Prostate gland (tissue), 2 donors: ENCODE data around the gene C3orf70. TPM values are rescaled to one million over a fixed set of nuclear protein-coding genes. Genes with fewer than 3 reads are reported as not detected.

Source experiments
- DNase-seq: peaks from one replicate; pipeline ENCODE4 v3.0.0-alpha.2; 2019; ENCODE audit warnings: low spot score
- H3K27ac ChIP-seq, 2 donors: fragments of 200-600 bp; sonication (generic); 2 replicates each; pipeline ENCODE4 v1.5.1; 2017 to 2019
- H3K27me3 ChIP-seq: fragments of 200-600 bp; sonication (generic); replicated peaks from 2 replicates; pipeline ENCODE4 v1.5.1; 2019; ENCODE audit not compliant: insufficient read depth
- H3K36me3 ChIP-seq, 2 donors: fragments of 200-600 bp; sonication (generic); 1 replicate in 1 of 2; 2 replicates in 1 of 2; pipeline versions ENCODE4 v1.5.1 to v1.8.1; 2017 to 2019
- H3K4me1 ChIP-seq: fragments of 200-600 bp; sonication (generic); replicated peaks from 2 replicates; pipeline ENCODE4 v1.5.1; 2019
- H3K4me3 ChIP-seq, 2 donors: fragments of 200-600 bp; sonication (generic); 2 replicates each; pipeline ENCODE4 v1.5.1; 2017 to 2019
- H3K9me3 ChIP-seq: fragments of 200-600 bp; sonication (generic); 2 replicates; pipeline ENCODE4 v1.5.1; 2017
- POLR2A ChIP-seq: fragments of 450-650 bp; IDR thresholded peaks from one replicate; pipeline ENCODE4 v1.6.1; 2016; ENCODE audit warnings: antibody characterized with exemption, mild to moderate bottlenecking
- POLR2AphosphoS5 ChIP-seq: sonication (generic); formaldehyde crosslinking; IDR thresholded peaks from one replicate; pipeline ENCODE4 v1.6.1; 2017; ENCODE audit warnings: antibody characterized with exemption
- WGBS: methylation state at CpG from one replicate; pipeline ENCODE4 v1.1.5; 2018; 5-methylcytosine and 5-hydroxymethylcytosine counted together
- intact Hi-C: fragments of 100-400 bp; cut with DNase I; formaldehyde crosslinking; loops from one replicate; pipeline ENCODE4 v1.14.2; 2022
- total RNA-seq, 2 donors: library from RNA; depleted of rRNA; stranded (reverse); fragments of >200 nt; gene quantifications; one replicate each; pipeline ENCODE4 v1.1.0, GENCODE V29; 2016
- TF ChIP-seq, protein P1 (sequence below), 4 experiments: fragments of 200-600 bp in 2 of 4; fragments of 450-650 bp in 2 of 4; sonication (generic) in 2 of 4; IDR thresholded peaks; 1 replicate in 3 of 4; 2 replicates in 1 of 4; pipeline ENCODE4 v1.5.1; 2016 to 2019; ENCODE audit warnings: antibody characterized with exemption in 4 of 4, mild to moderate bottlenecking in 2 of 4, moderate library complexity in 2 of 4

The C3orf70 gene
- total RNA-seq, 2 donors from 2014 or later: 5.7 to 21.2 TPM

GRCh38 chr3:185089343-185089742 is 63.5 kb downstream of the C3orf70 start:
- intact Hi-C loops: loop anchor here (5.0 kb wide), 1 partner anchor 88 kb away; no protein-coding TSS in a partner anchor

GRCh38 chr3:185087419-185087818 is 65.4 kb downstream of the C3orf70 start:
- intact Hi-C loops: loop anchor here (5.0 kb wide), 1 partner anchor 90 kb away; no protein-coding TSS in a partner anchor
- H3K27ac ChIP-seq: no peak overlapping the region
- H3K36me3 ChIP-seq: no peaks in the 10 kb centered on the region
- no peak overlapping the region for H3K4me3 ChIP-seq
- TF ChIP-seq POLR2A: no peak
- TF ChIP-seq POLR2AphosphoS5: no peak
- TF ChIP-seq, protein P1, sequence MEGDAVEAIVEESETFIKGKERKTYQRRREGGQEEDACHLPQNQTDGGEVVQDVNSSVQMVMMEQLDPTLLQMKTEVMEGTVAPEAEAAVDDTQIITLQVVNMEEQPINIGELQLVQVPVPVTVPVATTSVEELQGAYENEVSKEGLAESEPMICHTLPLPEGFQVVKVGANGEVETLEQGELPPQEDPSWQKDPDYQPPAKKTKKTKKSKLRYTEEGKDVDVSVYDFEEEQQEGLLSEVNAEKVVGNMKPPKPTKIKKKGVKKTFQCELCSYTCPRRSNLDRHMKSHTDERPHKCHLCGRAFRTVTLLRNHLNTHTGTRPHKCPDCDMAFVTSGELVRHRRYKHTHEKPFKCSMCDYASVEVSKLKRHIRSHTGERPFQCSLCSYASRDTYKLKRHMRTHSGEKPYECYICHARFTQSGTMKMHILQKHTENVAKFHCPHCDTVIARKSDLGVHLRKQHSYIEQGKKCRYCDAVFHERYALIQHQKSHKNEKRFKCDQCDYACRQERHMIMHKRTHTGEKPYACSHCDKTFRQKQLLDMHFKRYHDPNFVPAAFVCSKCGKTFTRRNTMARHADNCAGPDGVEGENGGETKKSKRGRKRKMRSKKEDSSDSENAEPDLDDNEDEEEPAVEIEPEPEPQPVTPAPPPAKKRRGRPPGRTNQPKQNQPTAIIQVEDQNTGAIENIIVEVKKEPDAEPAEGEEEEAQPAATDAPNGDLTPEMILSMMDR (IDR thresholded peaks at IDR 0.05): no peak
- no peaks in the 10 kb centered on the region for H3K4me1 ChIP-seq
- DNase-seq: no peak
- no peaks in the 10 kb centered on the region for H3K27me3 ChIP-seq
- no peaks in the 10 kb centered on the region for H3K9me3 ChIP-seq
- WGBS: 68% methylated on average over 3 of the region's 3 CpGs

More at GRCh38 chr3:185089343-185089742, 63.5 kb downstream of the C3orf70 start:
- Histone ChIP-seq H3K4me1 (no peaks in the 10 kb centered on the region), H3K27ac (no peak overlapping the region), H3K9me3 (no peaks in the 10 kb centered on the region), H3K27me3 (no peaks in the 10 kb centered on the region), H3K4me3 (no peak overlapping the region), H3K36me3 (no peaks in the 10 kb centered on the region)
- no peak for DNase-seq
- TF ChIP-seq POLR2A (no peak), POLR2AphosphoS5 (no peak)
- TF ChIP-seq, protein P1 (IDR thresholded peaks at IDR 0.05): no peak
- 61% methylated on average over 2 of the region's 2 CpGs for WGBS

- 58% methylated on average over 5 of the region's 5 CpGs for WGBS
- TF ChIP-seq POLR2A (no peak), POLR2AphosphoS5 (no peak)
- TF ChIP-seq, protein P1 (IDR thresholded peaks at IDR 0.05): no peak
These were observed 68.0 kb downstream of the C3orf70 start for GRCh38 chr3:185084901-185085300.

DNA sequence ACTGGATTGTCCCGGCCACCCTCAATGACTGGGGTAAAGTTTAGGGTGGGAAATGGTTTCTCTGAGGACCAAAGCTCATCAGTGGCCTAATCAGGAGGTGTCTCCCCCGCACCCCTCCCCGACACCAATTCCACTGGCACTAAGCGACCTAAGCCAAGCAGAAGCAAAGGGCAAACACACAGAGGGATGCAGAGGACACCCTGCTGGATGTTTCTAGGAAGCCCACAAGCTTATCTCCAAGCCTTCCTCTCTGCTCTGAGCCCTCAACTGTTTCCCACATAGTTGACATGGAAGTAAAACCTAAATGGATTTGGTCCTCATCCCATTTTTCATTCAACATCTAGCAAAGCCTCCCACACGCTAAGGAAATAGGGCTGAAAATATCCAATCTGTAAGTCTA is 68.5 kb downstream of the C3orf70 start:
- Histone ChIP-seq H3K27ac (no peak overlapping the region), H3K9me3 (no peaks in the 10 kb centered on the region), H3K36me3 (no peaks in the 10 kb centered on the region), H3K4me1 (no peaks in the 10 kb centered on the region), H3K27me3 (no peaks in the 10 kb centered on the region), H3K4me3 (no peak overlapping the region)
- DNase-seq: no peak
- 88% methylated on average over 5 of the region's 5 CpGs for WGBS
- no peak for TF ChIP-seq POLR2AphosphoS5
- TF ChIP-seq, protein P1 (IDR thresholded peaks at IDR 0.05): no peak
- TF ChIP-seq POLR2A: no peak
- intact Hi-C loops: loop anchor here (5.0 kb wide), 1 partner anchor 68 kb away; the partner anchor contains the start of gene C3orf70

More at GRCh38 chr3:185084901-185085300, 68.0 kb downstream of the C3orf70 start:
- no peak overlapping the region for H3K27ac ChIP-seq
- H3K4me3 ChIP-seq: no peak overlapping the region
- no peak for DNase-seq
- intact Hi-C loops: loop anchor here (5.0 kb wide), 2 partner anchors 67 to 92 kb away; partner anchors contain the start of gene C3orf70
- no peaks in the 10 kb centered on the region for H3K4me1 ChIP-seq
- H3K36me3 ChIP-seq: no peaks in the 10 kb centered on the region
- no peaks in the 10 kb centered on the region for H3K9me3 ChIP-seq
- H3K27me3 ChIP-seq: no peaks in the 10 kb centered on the region

DNA sequence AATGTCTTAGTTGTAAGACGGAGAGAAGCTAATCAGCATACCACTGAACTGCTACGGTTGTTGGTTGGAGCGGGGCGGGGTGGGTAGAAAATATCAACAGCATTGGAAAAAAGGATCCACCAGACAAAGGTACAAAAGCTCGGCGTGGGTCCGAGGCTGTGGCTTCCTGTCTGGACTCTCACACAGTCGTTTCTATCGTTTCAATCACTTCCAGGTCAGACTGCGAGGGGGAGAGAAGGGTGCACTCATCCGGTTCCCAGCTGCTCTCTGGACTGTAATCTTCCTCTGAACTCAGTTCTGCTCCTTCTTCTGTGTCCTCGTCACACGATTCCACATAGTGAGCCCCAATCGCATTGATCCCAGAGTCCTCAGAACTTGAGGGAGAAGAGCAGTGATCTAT is 70.0 kb downstream of the C3orf70 start:
- intact Hi-C loops: loop anchor here (5.0 kb wide), 1 partner anchor 69 kb away; the partner anchor contains the start of gene C3orf70
- no peak for TF ChIP-seq POLR2AphosphoS5
- no peak for TF ChIP-seq POLR2A
- DNase-seq: no peak
- Histone ChIP-seq H3K27me3 (no peaks in the 10 kb centered on the region), H3K36me3 (no peaks in the 10 kb centered on the region), H3K27ac (no peak overlapping the region), H3K4me1 (no peaks in the 10 kb centered on the region), H3K4me3 (no peak overlapping the region), H3K9me3 (no peaks in the 10 kb centered on the region)
- 74% methylated on average over 14 of the region's 14 CpGs for WGBS
